B cell (primary cell): ENCODE measurements around the gene USP6NL. TPM values are rescaled to one million over a fixed set of nuclear protein-coding genes. Genes with fewer than 3 reads are reported as not detected.

Experiments used
- ATAC-seq: fragments of 200-7000 bp; cut with Tn5 transposase; one replicate; pipeline ENCODE4 v1.10.0; 2021; ENCODE audit warnings: low read depth, mild to moderate bottlenecking, moderate number of reproducible peaks, moderate library complexity
- CTCF ChIA-PET: fragments of 350-600 bp; sonication (Branson Sonifier 250); formaldehyde crosslinking; loops from one replicate; lab custom pipeline; 2021; ENCODE audit warnings: antibody characterized with exemption, inconsistent platforms; lab: Charles Lee
- POLR2A ChIA-PET: fragments of 350-600 bp; sonication (Branson Sonifier 250); formaldehyde crosslinking; loops from one replicate; lab custom pipeline; 2021; ENCODE audit warnings: antibody characterized with exemption; lab: Charles Lee
- DNase-seq: peaks from one replicate; pipeline ENCODE4 v3.0.0; 2013
- H2AFZ ChIP-seq: 2 replicates; pipeline ENCODE4 v1.6.1; 2012; ENCODE audit warnings: mild to moderate bottlenecking, low read depth, low read length; ENCODE audit not compliant: insufficient read depth, poor library complexity, severe bottlenecking
- H3K27ac ChIP-seq, 2 donors: 1 replicate in 1 of 2; 2 replicates in 1 of 2; pipeline ENCODE4 v1.5.1; 2012 to 2013; ENCODE audit warnings: low read length in 2 of 2, mild to moderate bottlenecking in 2 of 2, moderate library complexity in 1 of 2
- H3K27me3 ChIP-seq, 4 experiments: fragments of 200-600 bp in 1 of 4; sonication (generic) in 1 of 4; replicated peaks in 1 of 4; 1 replicate in 2 of 4; 2 replicates in 2 of 4; pipeline versions ENCODE4 v1.6.1 to v1.7.0; 2013 to 2016; ENCODE audit warnings: low read length in 3 of 4, mild to moderate bottlenecking in 2 of 4, mixed read lengths in 1 of 4, moderate library complexity in 1 of 4; ENCODE audit not compliant: insufficient read depth in 4 of 4, control insufficient read depth in 3 of 4; ENCODE audit errors: control extremely low read depth in 1 of 4
- H3K36me3 ChIP-seq, 2 experiments: replicated peaks in 1 of 2; 1 replicate in 1 of 2; 2 replicates in 1 of 2; pipeline versions ENCODE4 v1.6.1 to v1.7.1; 2013; ENCODE audit warnings: low read length in 1 of 2; ENCODE audit not compliant: insufficient read depth in 2 of 2, control insufficient read depth in 1 of 2; ENCODE audit errors: control extremely low read depth in 1 of 2, extremely low read depth in 1 of 2
- H3K4me1 ChIP-seq, 2 donors: fragments of 200-600 bp in 1 of 2; sonication (generic) in 1 of 2; 1 replicate in 1 of 2; 2 replicates in 1 of 2; pipeline versions ENCODE4 v1.5.1 to v1.6.1; 2013 to 2017; ENCODE audit warnings: low read length in 2 of 2; ENCODE audit not compliant: control insufficient read depth in 2 of 2, insufficient read depth in 2 of 2
- H3K4me2 ChIP-seq: replicated peaks from 2 replicates; pipeline ENCODE3; 2012; ENCODE audit warnings: mild to moderate bottlenecking, low read depth, low read length; ENCODE audit not compliant: poor library complexity, severe bottlenecking
- H3K4me3 ChIP-seq, 5 experiments: fragments of 200-600 bp in 1 of 5; sonication (generic) in 1 of 5; 1 replicate in 3 of 5; 2 replicates in 2 of 5; pipeline versions ENCODE4 v1.5.1 to v1.7.0; 2011 to 2016; ENCODE audit warnings: low read length in 4 of 5, mild to moderate bottlenecking in 4 of 5, low read depth in 2 of 5, control low read depth in 1 of 5, moderate library complexity in 1 of 5; ENCODE audit not compliant: insufficient read depth in 1 of 5; ENCODE audit errors: control extremely low read depth in 1 of 5, extremely low read depth in 1 of 5
- H3K79me2 ChIP-seq: fragments of 200-600 bp; sonication (generic); one replicate; pipeline ENCODE4 v1.6.0; 2016; ENCODE audit warnings: low read length; ENCODE audit not compliant: control insufficient read depth, insufficient read depth
- H3K9ac ChIP-seq: fragments of 200-600 bp; sonication (generic); 2 replicates; pipeline ENCODE4 v1.6.1; 2017; ENCODE audit warnings: mild to moderate bottlenecking, low read length, moderate library complexity
- H3K9me3 ChIP-seq, 3 donors: one replicate each; pipeline versions ENCODE4 v1.6.1 to v1.7.1; 2013; ENCODE audit warnings: low read length in 2 of 3; ENCODE audit not compliant: control insufficient read depth in 2 of 3, insufficient read depth in 1 of 3; ENCODE audit errors: control extremely low read depth in 1 of 3
- H4K20me1 ChIP-seq: 2 replicates; pipeline ENCODE4 v1.6.0; 2012; ENCODE audit warnings: mild to moderate bottlenecking, low read length; ENCODE audit not compliant: insufficient read depth, control insufficient read depth, poor library complexity, severe bottlenecking
- H3K27ac Mint-ChIP-seq: one replicate; pipeline ENCODE4 v1.8.0; 2021; ENCODE audit warnings: mixed read lengths
- H3K27me3 Mint-ChIP-seq: one replicate; pipeline ENCODE4 v1.8.0; 2021; ENCODE audit warnings: mixed read lengths
- H3K4me1 Mint-ChIP-seq: one replicate; pipeline ENCODE4 v1.8.0; 2021; ENCODE audit warnings: mixed read lengths
- H3K4me3 Mint-ChIP-seq: one replicate; pipeline ENCODE4 v1.8.0; 2021; ENCODE audit warnings: mixed read lengths
- H3K9me3 Mint-ChIP-seq: one replicate; pipeline ENCODE4 v1.8.0; 2022; ENCODE audit warnings: mixed read lengths; ENCODE audit not compliant: insufficient read depth
- CTCF ChIP-seq: fragments of 200-600 bp; IDR thresholded peaks from one replicate; pipeline ENCODE4 v1.8.0; 2022; ENCODE audit warnings: antibody characterized with exemption, mild to moderate bottlenecking
- EZH2 ChIP-seq: IDR thresholded peaks from 2 replicates; pipeline ENCODE4 v1.6.1; 2012; ENCODE audit warnings: borderline replicate concordance, low read depth, mild to moderate bottlenecking, moderate library complexity, low read length; ENCODE audit not compliant: insufficient read depth, poor library complexity, severe bottlenecking
- WGBS: methylation state at CpG from one replicate; pipeline ENCODE4 v1.1.5; 2013; ENCODE audit warnings: missing lambda C conversion rate; ENCODE audit not compliant: insufficient coverage; 5-methylcytosine and 5-hydroxymethylcytosine counted together
- intact Hi-C: fragments of 100-400 bp; cut with micrococcal nuclease; formaldehyde crosslinking; loops from one replicate; pipeline ENCODE4 v1.10.0; 2022
- polyA plus RNA-seq: library from polyadenylated mRNA; depleted of rRNA; stranded (reverse); fragments of >200 nt; gene quantifications from 2 replicates; pipeline ENCODE4 v1.2.3, GENCODE V29; 2012
- total RNA-seq, 2 donors: library from RNA; stranded (reverse); fragments of 120-200 nt in 1 of 2; gene quantifications; 1 replicate in 1 of 2; 2 replicates in 1 of 2; pipeline versions ENCODE4 v1.2.3 to v1.2.4, GENCODE V29; 2013 to 2022

The USP6NL gene
- total and polyA plus RNA-seq, 2 donors (not counting 1 experiment from before 2014, with no cell fraction given): 27.0 to 61.5 TPM

- H3K27me3 Mint-ChIP-seq: no peaks in the 10 kb centered on the region
- peaks cover 34% of the 10 kb centered on the region for H3K4me1 Mint-ChIP-seq
- WGBS: 100% methylated on average over 2 of the region's 3 CpGs
- H3K4me3 Mint-ChIP-seq: no peak overlapping the region
- H3K36me3 ChIP-seq: peaks cover 16 to 30% of the 10 kb centered on the region in 2 experiments
- ATAC-seq (no peak), DNase-seq (no peak)
- intact Hi-C loops: no loop called here
- H3K9ac ChIP-seq: no peak overlapping the region
- TF ChIP-seq EZH2: no peak
- TF ChIP-seq CTCF: no peak
- H3K27ac ChIP-seq: no peak overlapping the region
- H3K27me3 ChIP-seq: no peaks in the 10 kb centered on the region
- H2AFZ ChIP-seq: no peak overlapping the region
- no peak overlapping the region for H3K27ac Mint-ChIP-seq
- H3K9me3 ChIP-seq: no peaks in the 10 kb centered on the region
- H3K4me1 ChIP-seq: peaks cover 22% of the 10 kb centered on the region in 2 donors
- H3K79me2 ChIP-seq: peaks cover 73% of the 10 kb centered on the region
- H4K20me1 ChIP-seq: peaks cover 50% of the 10 kb centered on the region
- CTCF ChIA-PET: interaction anchor here (1.2 to 3.8 kb wide), 4 partner anchors 213 to 245 kb away, joined by 3 to 95 read pairs (median 8); no protein-coding TSS in a partner anchor
- POLR2A ChIA-PET: no interaction called here
- no peak overlapping the region for H3K4me3 ChIP-seq
- H3K4me2 ChIP-seq: no peak overlapping the region
- no peaks in the 10 kb centered on the region for H3K9me3 Mint-ChIP-seq
These were observed 98.9 kb downstream of the USP6NL start for GRCh38 chr10:11512596-11512995.

- DNase-seq (no peak), ATAC-seq (no peak)
- Histone ChIP-seq H3K36me3 (peaks cover 16 to 36% of the 10 kb centered on the region in 2 experiments), H3K4me1 (peaks cover 11% of the 10 kb centered on the region in 2 donors), H3K4me3 (no peak overlapping the region), H3K27ac (no peak overlapping the region), H2AFZ (no peak overlapping the region), H3K4me2 (no peak overlapping the region), H3K27me3 (no peaks in the 10 kb centered on the region), H4K20me1 (peaks cover 55% of the 10 kb centered on the region), H3K9ac (no peak overlapping the region), H3K79me2 (peaks cover 71% of the 10 kb centered on the region), H3K9me3 (no peaks in the 10 kb centered on the region)
- TF ChIP-seq CTCF (no peak), EZH2 (no peak)
- intact Hi-C loops: no loop called here
- Mint-ChIP-seq H3K27ac (no peak overlapping the region), H3K9me3 (no peaks in the 10 kb centered on the region), H3K4me3 (no peak overlapping the region), H3K4me1 (peaks cover 26% of the 10 kb centered on the region), H3K27me3 (no peaks in the 10 kb centered on the region)
- POLR2A ChIA-PET: no interaction called here
- CTCF ChIA-PET: interaction anchor here (1.2 to 3.1 kb wide), 3 partner anchors 214 to 246 kb away, joined by 3 to 11 read pairs (median 6); no protein-coding TSS in a partner anchor
These were observed 100.1 kb downstream of the USP6NL start for GRCh38 chr10:11511321-11511720.
